ENCODE measurements around the gene MIPOL1.

DNA sequence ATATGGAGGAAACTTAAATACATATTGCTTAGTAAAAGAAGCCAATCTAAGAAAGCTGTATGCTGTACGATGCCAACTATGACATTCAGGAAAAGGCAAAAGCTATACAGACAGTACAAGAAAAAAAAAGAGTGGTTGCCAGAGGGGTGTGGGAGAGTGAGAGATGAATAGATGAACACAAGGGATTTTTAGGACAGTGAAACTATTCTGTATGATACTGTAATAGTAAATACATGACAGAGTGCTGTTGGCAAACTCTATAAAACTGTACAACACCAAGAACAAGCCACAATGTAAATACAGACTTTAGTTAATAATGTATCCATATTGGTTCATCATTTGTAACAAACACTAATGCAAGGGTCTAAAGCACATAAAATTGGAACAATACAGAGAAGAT lies 10.9 kb upstream of the MIPOL1 start:
- TF ChIP-seq, protein P1, sequence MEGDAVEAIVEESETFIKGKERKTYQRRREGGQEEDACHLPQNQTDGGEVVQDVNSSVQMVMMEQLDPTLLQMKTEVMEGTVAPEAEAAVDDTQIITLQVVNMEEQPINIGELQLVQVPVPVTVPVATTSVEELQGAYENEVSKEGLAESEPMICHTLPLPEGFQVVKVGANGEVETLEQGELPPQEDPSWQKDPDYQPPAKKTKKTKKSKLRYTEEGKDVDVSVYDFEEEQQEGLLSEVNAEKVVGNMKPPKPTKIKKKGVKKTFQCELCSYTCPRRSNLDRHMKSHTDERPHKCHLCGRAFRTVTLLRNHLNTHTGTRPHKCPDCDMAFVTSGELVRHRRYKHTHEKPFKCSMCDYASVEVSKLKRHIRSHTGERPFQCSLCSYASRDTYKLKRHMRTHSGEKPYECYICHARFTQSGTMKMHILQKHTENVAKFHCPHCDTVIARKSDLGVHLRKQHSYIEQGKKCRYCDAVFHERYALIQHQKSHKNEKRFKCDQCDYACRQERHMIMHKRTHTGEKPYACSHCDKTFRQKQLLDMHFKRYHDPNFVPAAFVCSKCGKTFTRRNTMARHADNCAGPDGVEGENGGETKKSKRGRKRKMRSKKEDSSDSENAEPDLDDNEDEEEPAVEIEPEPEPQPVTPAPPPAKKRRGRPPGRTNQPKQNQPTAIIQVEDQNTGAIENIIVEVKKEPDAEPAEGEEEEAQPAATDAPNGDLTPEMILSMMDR (IDR thresholded peaks at IDR 0.05): no peak
- no peak for TF ChIP-seq EP300 (IDR thresholded peaks at IDR 0.05)

All from ovary (tissue), 3 donors.